Panc1 (cell line): ENCODE measurements around the gene PLXNA2.

Experiments
- CTCF ChIP-seq: fragments of 450-650 bp; IDR thresholded peaks from 2 replicates; pipeline ENCODE4 v1.5.1; 2017; ENCODE audit warnings: mild to moderate bottlenecking
- POLR2AphosphoS5 ChIP-seq: IDR thresholded peaks from 2 replicates; pipeline ENCODE4 v1.6.1; 2012; ENCODE audit warnings: mild to moderate bottlenecking, low read depth, low read length, moderate library complexity

- TF ChIP-seq CTCF (no peak), POLR2AphosphoS5 (no peak)
Measured at GRCh38 chr1:208149776-208150514, 94.2 kb downstream of the PLXNA2 start.
